DND-41 (cell line): ENCODE results near the gene UST.

Experiments used
- ATAC-seq: fragments of 200-7000 bp; cut with Tn5 transposase; 3 replicates; pipeline ENCODE4 v1.9.1; 2021; ENCODE audit warnings: low read depth; ENCODE audit not compliant: insufficient read depth
- DNase-seq: peaks from one replicate; pipeline ENCODE4 v3.0.0-alpha.2; 2020
- H2AFZ ChIP-seq: 2 replicates; pipeline ENCODE4 v1.6.0; 2012; ENCODE audit warnings: low read depth, low read length
- H3K27ac ChIP-seq: 2 replicates; pipeline ENCODE4 v1.5.1; 2012; ENCODE audit warnings: low read length, inconsistent platforms
- H3K27me3 ChIP-seq: fragments of 200-600 bp; sonication (generic); 2 replicates; pipeline ENCODE4 v1.6.0; 2012; ENCODE audit warnings: low read length, mild to moderate bottlenecking, inconsistent platforms; ENCODE audit not compliant: insufficient read depth, poor library complexity
- H3K36me3 ChIP-seq: 2 replicates; pipeline ENCODE4 v1.5.1; 2012; ENCODE audit warnings: low read length, inconsistent platforms; ENCODE audit not compliant: insufficient read depth
- H3K4me1 ChIP-seq: 2 replicates; pipeline ENCODE4 v1.5.1; 2012; ENCODE audit warnings: mild to moderate bottlenecking, low read length; ENCODE audit not compliant: insufficient read depth
- H3K4me2 ChIP-seq: 2 replicates; pipeline ENCODE4 v1.6.0; 2012; ENCODE audit warnings: mild to moderate bottlenecking, moderate library complexity, low read length, inconsistent platforms; ENCODE audit not compliant: insufficient read depth
- H3K4me3 ChIP-seq, 2 experiments: fragments of 200-600 bp in 1 of 2; shearing (Covaris generic) in 1 of 2; 2 replicates each; pipeline ENCODE4 v1.5.1; 2012 to 2016; ENCODE audit warnings: inconsistent platforms in 2 of 2, low read length in 2 of 2, mild to moderate bottlenecking in 2 of 2, low read depth in 1 of 2, moderate library complexity in 1 of 2
- H3K79me2 ChIP-seq: 2 replicates; pipeline ENCODE4 v1.6.0; 2012; ENCODE audit warnings: low read length, inconsistent platforms; ENCODE audit not compliant: insufficient read depth
- H3K9ac ChIP-seq: 2 replicates; pipeline ENCODE4 v1.6.0; 2012; ENCODE audit warnings: low read depth, mild to moderate bottlenecking, inconsistent platforms, low read length, moderate library complexity
- H3K9me3 ChIP-seq: 2 replicates; pipeline ENCODE4 v1.5.1; 2012; ENCODE audit warnings: low read length, moderate library complexity, mild to moderate bottlenecking, inconsistent platforms; ENCODE audit not compliant: insufficient read depth, severe bottlenecking
- H4K20me1 ChIP-seq: 2 replicates; pipeline ENCODE4 v1.6.0; 2012; ENCODE audit warnings: low read length; ENCODE audit not compliant: insufficient read depth
- EZH2 ChIP-seq: IDR thresholded peaks from 3 replicates; pipeline ENCODE4 v1.6.1; 2012; ENCODE audit warnings: borderline replicate concordance, low read depth, mild to moderate bottlenecking, moderate library complexity, low read length, inconsistent platforms; ENCODE audit not compliant: severe bottlenecking
- TF ChIP-seq, protein P1 (sequence below): IDR thresholded peaks from 2 replicates; pipeline ENCODE4 v1.5.1; 2012; ENCODE audit warnings: borderline replicate concordance, low read length, moderate library complexity, mild to moderate bottlenecking; ENCODE audit not compliant: poor library complexity, severe bottlenecking; ENCODE audit errors: extremely low read depth

Gene UST

GRCh38 chr6:148736774-148737412 is 9.9 kb upstream of the UST start:
- no peak; the same call in 2 of the 3 replicates for ATAC-seq
- Histone ChIP-seq H3K4me2 (no peak overlapping the region), H3K4me3 (no peak overlapping the region), H2AFZ (no peak overlapping the region), H4K20me1 (no peaks in the 10 kb centered on the region), H3K27me3 (no peaks in the 10 kb centered on the region), H3K79me2 (no peaks in the 10 kb centered on the region), H3K9me3 (no peaks in the 10 kb centered on the region), H3K4me1 (no peaks in the 10 kb centered on the region), H3K36me3 (no peaks in the 10 kb centered on the region), H3K27ac (no peak overlapping the region), H3K9ac (no peak overlapping the region)
- TF ChIP-seq, protein P1, sequence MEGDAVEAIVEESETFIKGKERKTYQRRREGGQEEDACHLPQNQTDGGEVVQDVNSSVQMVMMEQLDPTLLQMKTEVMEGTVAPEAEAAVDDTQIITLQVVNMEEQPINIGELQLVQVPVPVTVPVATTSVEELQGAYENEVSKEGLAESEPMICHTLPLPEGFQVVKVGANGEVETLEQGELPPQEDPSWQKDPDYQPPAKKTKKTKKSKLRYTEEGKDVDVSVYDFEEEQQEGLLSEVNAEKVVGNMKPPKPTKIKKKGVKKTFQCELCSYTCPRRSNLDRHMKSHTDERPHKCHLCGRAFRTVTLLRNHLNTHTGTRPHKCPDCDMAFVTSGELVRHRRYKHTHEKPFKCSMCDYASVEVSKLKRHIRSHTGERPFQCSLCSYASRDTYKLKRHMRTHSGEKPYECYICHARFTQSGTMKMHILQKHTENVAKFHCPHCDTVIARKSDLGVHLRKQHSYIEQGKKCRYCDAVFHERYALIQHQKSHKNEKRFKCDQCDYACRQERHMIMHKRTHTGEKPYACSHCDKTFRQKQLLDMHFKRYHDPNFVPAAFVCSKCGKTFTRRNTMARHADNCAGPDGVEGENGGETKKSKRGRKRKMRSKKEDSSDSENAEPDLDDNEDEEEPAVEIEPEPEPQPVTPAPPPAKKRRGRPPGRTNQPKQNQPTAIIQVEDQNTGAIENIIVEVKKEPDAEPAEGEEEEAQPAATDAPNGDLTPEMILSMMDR = no peak
- TF ChIP-seq EZH2 = no peak
- no peak for DNase-seq

GRCh38 chr6:148737806-148738205 is 9.0 kb upstream of the UST start:
- H3K4me2 ChIP-seq = no peak overlapping the region
- no peaks in the 10 kb centered on the region for H3K79me2 ChIP-seq
- no peak overlapping the region for H3K4me3 ChIP-seq
- no peaks in the 10 kb centered on the region for H3K4me1 ChIP-seq
- H3K27ac ChIP-seq = no peak overlapping the region
- DNase-seq (no peak), ATAC-seq (no peak)
- TF ChIP-seq, protein P1 = no peak
- no peak for TF ChIP-seq EZH2
- no peak overlapping the region for H2AFZ ChIP-seq
- H3K36me3 ChIP-seq = no peaks in the 10 kb centered on the region
- no peaks in the 10 kb centered on the region for H4K20me1 ChIP-seq
- H3K9ac ChIP-seq = no peak overlapping the region
- no peaks in the 10 kb centered on the region for H3K27me3 ChIP-seq
- H3K9me3 ChIP-seq = no peaks in the 10 kb centered on the region

GRCh38 chr6:148738946-148739821 is 7.6 kb upstream of the UST start:
- Histone ChIP-seq H3K4me3 (no peak overlapping the region), H3K36me3 (no peaks in the 10 kb centered on the region), H3K4me1 (no peaks in the 10 kb centered on the region), H4K20me1 (no peaks in the 10 kb centered on the region), H3K9me3 (no peaks in the 10 kb centered on the region), H3K9ac (no peak overlapping the region), H3K27ac (no peak overlapping the region), H3K27me3 (no peaks in the 10 kb centered on the region), H3K4me2 (no peak overlapping the region), H2AFZ (no peak overlapping the region), H3K79me2 (no peaks in the 10 kb centered on the region)
- no peak for DNase-seq
- ATAC-seq = no peak
- TF ChIP-seq, protein P1 = no peak
- TF ChIP-seq EZH2 = no peak
